Stomach (tissue), 4 donors: ENCODE data around the gene CPLANE2.

Experiments
- EP300 ChIP-seq: sonication (generic); formaldehyde crosslinking; IDR thresholded peaks from one replicate; pipeline ENCODE4 v1.6.1; 2017; ENCODE audit warnings: antibody characterized with exemption
- POLR2A ChIP-seq, 4 donors: fragments of 450-650 bp; IDR thresholded peaks; one replicate each; pipeline ENCODE4 v1.6.1; 2016; ENCODE audit warnings: antibody characterized with exemption in 4 of 4, control low read depth in 2 of 4, mild to moderate bottlenecking in 1 of 4, moderate library complexity in 1 of 4
- POLR2AphosphoS5 ChIP-seq, 3 donors: sonication (generic); formaldehyde crosslinking; IDR thresholded peaks; one replicate each; pipeline ENCODE4 v1.6.1; 2016; ENCODE audit warnings: antibody characterized with exemption in 3 of 3
- TF ChIP-seq, protein P1 (sequence below), 7 experiments: fragments of 450-650 bp in 4 of 7; fragments of 200-600 bp in 3 of 7; sonication (generic) in 3 of 7; IDR thresholded peaks; one replicate each; pipeline ENCODE4 v1.5.1; 2016 to 2019; ENCODE audit warnings: antibody characterized with exemption in 7 of 7, control low read depth in 2 of 7, mild to moderate bottlenecking in 1 of 7

DNA sequence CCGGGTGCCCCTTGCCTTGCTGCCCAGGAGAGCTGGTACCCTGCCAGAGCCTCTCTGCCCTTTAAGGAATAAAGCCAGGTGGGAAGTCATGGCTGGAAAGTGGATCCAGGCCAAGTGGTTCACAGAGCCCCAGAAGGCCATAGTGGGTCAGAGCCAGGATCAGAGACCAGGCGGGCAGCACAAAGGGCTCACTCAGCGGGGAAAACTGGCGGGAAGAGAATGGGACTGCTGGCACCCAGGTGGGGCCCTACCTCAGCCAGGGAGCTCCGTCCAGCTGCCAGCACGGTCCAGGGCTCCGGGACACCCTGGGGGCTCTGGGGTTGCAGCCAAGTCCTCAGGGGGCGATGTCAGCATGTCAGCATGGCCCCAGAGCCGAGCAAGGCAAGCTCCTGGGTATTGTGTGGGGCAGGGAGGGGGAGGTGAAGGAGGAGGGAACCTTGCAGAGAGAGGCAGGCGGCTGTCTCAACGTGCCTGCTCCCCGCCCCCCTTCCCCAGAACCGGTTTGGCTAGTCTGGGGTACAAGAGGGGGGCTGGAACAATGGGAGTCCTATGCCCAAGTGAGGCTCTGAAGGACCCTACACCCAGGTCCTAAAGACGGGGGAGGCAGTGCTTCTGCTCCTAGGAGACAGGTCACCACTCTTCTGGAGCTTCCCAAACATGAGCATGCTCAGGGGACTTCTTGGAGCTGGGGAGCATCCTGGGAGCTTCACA, 24.6 kb downstream of the CPLANE2 start, which contains the start of gene ARHGEF19:
- TF ChIP-seq, protein P1, sequence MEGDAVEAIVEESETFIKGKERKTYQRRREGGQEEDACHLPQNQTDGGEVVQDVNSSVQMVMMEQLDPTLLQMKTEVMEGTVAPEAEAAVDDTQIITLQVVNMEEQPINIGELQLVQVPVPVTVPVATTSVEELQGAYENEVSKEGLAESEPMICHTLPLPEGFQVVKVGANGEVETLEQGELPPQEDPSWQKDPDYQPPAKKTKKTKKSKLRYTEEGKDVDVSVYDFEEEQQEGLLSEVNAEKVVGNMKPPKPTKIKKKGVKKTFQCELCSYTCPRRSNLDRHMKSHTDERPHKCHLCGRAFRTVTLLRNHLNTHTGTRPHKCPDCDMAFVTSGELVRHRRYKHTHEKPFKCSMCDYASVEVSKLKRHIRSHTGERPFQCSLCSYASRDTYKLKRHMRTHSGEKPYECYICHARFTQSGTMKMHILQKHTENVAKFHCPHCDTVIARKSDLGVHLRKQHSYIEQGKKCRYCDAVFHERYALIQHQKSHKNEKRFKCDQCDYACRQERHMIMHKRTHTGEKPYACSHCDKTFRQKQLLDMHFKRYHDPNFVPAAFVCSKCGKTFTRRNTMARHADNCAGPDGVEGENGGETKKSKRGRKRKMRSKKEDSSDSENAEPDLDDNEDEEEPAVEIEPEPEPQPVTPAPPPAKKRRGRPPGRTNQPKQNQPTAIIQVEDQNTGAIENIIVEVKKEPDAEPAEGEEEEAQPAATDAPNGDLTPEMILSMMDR (IDR thresholded peaks at IDR 0.05): no peak
- TF ChIP-seq POLR2A (IDR thresholded peaks at IDR 0.05) (no peak), POLR2AphosphoS5 (IDR thresholded peaks at IDR 0.05) (no peak), EP300 (no peak)
